Natural killer cell (primary cell): ENCODE results near the gene CASP2. TPM values are rescaled to one million over a fixed set of nuclear protein-coding genes. Genes with fewer than 3 reads are reported as not detected.

Experiments
- ATAC-seq, 3 donors: fragments of 150-1000 bp in 2 of 3; fragments of 200-7000 bp in 1 of 3; cut with Tn5 transposase; 1 replicate in 1 of 3; 2 replicates in 2 of 3; pipeline ENCODE4 v1.10.0; 2021; ENCODE audit warnings: mild to moderate bottlenecking in 2 of 3, moderate library complexity in 2 of 3
- DNase-seq, 2 donors: peaks; one replicate each; pipeline versions ENCODE4 v3.0.0 to v3.0.0-alpha.2; 2013 to 2021; ENCODE audit warnings: mixed read lengths in 1 of 2
- H3K27ac ChIP-seq: one replicate; pipeline ENCODE4 v1.5.1; 2013; ENCODE audit warnings: mild to moderate bottlenecking, low read length
- H3K27me3 ChIP-seq: one replicate; pipeline ENCODE4 v1.6.1; 2013; ENCODE audit warnings: low read length; ENCODE audit not compliant: control insufficient read depth, insufficient read depth
- H3K36me3 ChIP-seq: one replicate; pipeline ENCODE4 v1.6.1; 2013; ENCODE audit warnings: low read length; ENCODE audit not compliant: control insufficient read depth, insufficient read depth
- H3K4me1 ChIP-seq: one replicate; pipeline ENCODE4 v1.6.1; 2013; ENCODE audit warnings: low read length; ENCODE audit not compliant: control insufficient read depth, insufficient read depth
- H3K4me3 ChIP-seq: one replicate; pipeline ENCODE4 v1.5.1; 2013; ENCODE audit warnings: low read length
- H3K9me3 ChIP-seq: one replicate; pipeline ENCODE4 v1.6.1; 2013; ENCODE audit warnings: low read length; ENCODE audit not compliant: control insufficient read depth, insufficient read depth
- H3K27ac Mint-ChIP-seq, 2 donors: one replicate each; pipeline ENCODE4 v1.8.0; 2022; ENCODE audit warnings: mild to moderate bottlenecking in 2 of 2, mixed read lengths in 2 of 2, moderate library complexity in 1 of 2
- H3K27me3 Mint-ChIP-seq, 2 donors: one replicate each; pipeline ENCODE4 v1.8.0; 2022; ENCODE audit warnings: low read depth in 2 of 2, mixed read lengths in 2 of 2
- H3K36me3 Mint-ChIP-seq: one replicate; pipeline ENCODE4 v1.8.0; 2022; ENCODE audit warnings: mixed read lengths
- H3K4me1 Mint-ChIP-seq, 2 donors: one replicate each; pipeline ENCODE4 v1.8.0; 2022; ENCODE audit warnings: mixed read lengths in 2 of 2
- H3K4me3 Mint-ChIP-seq: one replicate; pipeline ENCODE4 v1.8.0; 2022; ENCODE audit warnings: mild to moderate bottlenecking, moderate library complexity, mixed read lengths
- H3K9me3 Mint-ChIP-seq, 2 donors: one replicate each; pipeline ENCODE4 v1.8.0; 2022; ENCODE audit warnings: mixed read lengths in 2 of 2
- WGBS: methylation state at CpG from one replicate; pipeline ENCODE4 v1.1.7; 2013; ENCODE audit warnings: missing lambda C conversion rate; ENCODE audit not compliant: insufficient coverage; 5-methylcytosine and 5-hydroxymethylcytosine counted together
- intact Hi-C: fragments of 100-400 bp; cut with micrococcal nuclease; formaldehyde crosslinking; loops from one replicate; pipeline ENCODE4 v1.14.2; 2022
- total RNA-seq, 4 donors: library from RNA; stranded (reverse); fragments of 120-200 nt in 1 of 4; gene quantifications; one replicate each; pipeline versions ENCODE4 v1.2.3 to v1.2.4, GENCODE V29; 2013 to 2022
- TF ChIP-seq, protein P1 (sequence below): fragments of 200-600 bp; IDR thresholded peaks from one replicate; pipeline ENCODE4 v1.8.0; 2022; ENCODE audit warnings: antibody characterized with exemption

CASP2 gene
- total RNA-seq, 3 donors from 2014 or later (not counting 1 experiment from before 2014, with no cell fraction given), result 36.7 to 60.5 (median 54.7) TPM

DNA sequence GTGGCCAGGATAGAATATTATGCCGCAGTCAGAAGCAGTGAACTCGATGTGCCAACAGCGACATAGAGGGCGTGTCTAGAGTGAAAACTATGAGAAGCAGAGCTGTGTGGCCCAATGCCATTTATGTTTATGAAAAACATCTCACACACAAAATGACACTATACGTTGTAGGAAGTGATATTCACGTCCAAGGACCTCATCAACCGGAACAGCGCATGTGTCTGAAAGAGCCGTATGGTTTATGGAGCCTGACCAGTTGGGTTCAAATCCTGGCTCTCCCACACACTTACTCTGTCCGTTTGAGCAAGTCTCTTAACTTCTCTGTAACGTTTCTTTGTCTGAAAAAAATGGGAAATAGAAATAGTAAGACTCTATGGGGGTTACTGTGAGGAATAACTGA, 45.8 kb upstream of the CASP2 start:
- no peaks in the 10 kb centered on the region for H3K9me3 ChIP-seq
- Mint-ChIP-seq H3K27me3 (peaks cover 9 to 18% of the 10 kb centered on the region in 2 donors), H3K36me3 (peaks cover under 1% of the 10 kb centered on the region), H3K27ac (no peak overlapping the region), H3K4me3 (no peak overlapping the region), H3K9me3 (no peaks in the 10 kb centered on the region), H3K4me1 (peaks cover 0 to 10% of the 10 kb centered on the region in 2 donors)
- no peak overlapping the region for H3K27ac ChIP-seq
- ATAC-seq (no peak), DNase-seq (no peak)
- intact Hi-C loops, result no loop called here
- H3K27me3 ChIP-seq, result no peaks in the 10 kb centered on the region
- no peak overlapping the region for H3K4me3 ChIP-seq
- H3K36me3 ChIP-seq, result no peaks in the 10 kb centered on the region
- 91% methylated on average over 9 of the region's 11 CpGs for WGBS
- TF ChIP-seq, protein P1, sequence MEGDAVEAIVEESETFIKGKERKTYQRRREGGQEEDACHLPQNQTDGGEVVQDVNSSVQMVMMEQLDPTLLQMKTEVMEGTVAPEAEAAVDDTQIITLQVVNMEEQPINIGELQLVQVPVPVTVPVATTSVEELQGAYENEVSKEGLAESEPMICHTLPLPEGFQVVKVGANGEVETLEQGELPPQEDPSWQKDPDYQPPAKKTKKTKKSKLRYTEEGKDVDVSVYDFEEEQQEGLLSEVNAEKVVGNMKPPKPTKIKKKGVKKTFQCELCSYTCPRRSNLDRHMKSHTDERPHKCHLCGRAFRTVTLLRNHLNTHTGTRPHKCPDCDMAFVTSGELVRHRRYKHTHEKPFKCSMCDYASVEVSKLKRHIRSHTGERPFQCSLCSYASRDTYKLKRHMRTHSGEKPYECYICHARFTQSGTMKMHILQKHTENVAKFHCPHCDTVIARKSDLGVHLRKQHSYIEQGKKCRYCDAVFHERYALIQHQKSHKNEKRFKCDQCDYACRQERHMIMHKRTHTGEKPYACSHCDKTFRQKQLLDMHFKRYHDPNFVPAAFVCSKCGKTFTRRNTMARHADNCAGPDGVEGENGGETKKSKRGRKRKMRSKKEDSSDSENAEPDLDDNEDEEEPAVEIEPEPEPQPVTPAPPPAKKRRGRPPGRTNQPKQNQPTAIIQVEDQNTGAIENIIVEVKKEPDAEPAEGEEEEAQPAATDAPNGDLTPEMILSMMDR, result no peak
- H3K4me1 ChIP-seq, result peaks cover 3% of the 10 kb centered on the region

DNA sequence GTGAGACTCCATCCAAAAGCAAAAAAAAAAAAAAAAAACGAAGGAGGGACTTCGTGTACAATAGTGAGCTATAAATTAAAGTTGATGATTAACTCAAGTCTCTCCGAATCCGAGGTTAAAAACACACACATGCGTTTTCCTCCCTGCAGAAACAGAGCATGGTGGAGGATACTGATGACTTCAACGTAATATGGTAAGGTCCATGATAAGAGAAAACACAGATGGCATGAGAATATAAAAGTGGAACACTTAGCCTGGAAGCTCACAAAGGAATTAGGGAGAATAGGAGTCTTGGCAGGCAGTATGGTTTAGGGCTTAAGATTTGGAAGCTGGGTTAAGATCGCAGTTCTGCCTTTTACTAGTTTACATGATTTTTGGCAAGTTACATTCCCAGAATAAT, 45.0 kb upstream of the CASP2 start:
- no peak for ATAC-seq
- no peaks in the 10 kb centered on the region for H3K27me3 ChIP-seq
- intact Hi-C loops, result no loop called here
- no peak overlapping the region for H3K27ac ChIP-seq
- DNase-seq, result no peak
- 96% methylated on average over 7 of the region's 7 CpGs for WGBS
- no peak overlapping the region for H3K4me3 Mint-ChIP-seq
- H3K36me3 Mint-ChIP-seq, result no peaks in the 10 kb centered on the region
- no peak overlapping the region for H3K27ac Mint-ChIP-seq
- H3K4me3 ChIP-seq, result no peak overlapping the region
- H3K9me3 ChIP-seq, result no peaks in the 10 kb centered on the region
- H3K27me3 Mint-ChIP-seq, result peaks cover 10 to 17% of the 10 kb centered on the region in 2 donors
- peaks cover 0 to 10% of the 10 kb centered on the region in 2 donors for H3K4me1 Mint-ChIP-seq
- H3K36me3 ChIP-seq, result no peaks in the 10 kb centered on the region
- TF ChIP-seq, protein P1, result no peak
- no peaks in the 10 kb centered on the region for H3K9me3 Mint-ChIP-seq
- peaks cover 3% of the 10 kb centered on the region for H3K4me1 ChIP-seq

DNA sequence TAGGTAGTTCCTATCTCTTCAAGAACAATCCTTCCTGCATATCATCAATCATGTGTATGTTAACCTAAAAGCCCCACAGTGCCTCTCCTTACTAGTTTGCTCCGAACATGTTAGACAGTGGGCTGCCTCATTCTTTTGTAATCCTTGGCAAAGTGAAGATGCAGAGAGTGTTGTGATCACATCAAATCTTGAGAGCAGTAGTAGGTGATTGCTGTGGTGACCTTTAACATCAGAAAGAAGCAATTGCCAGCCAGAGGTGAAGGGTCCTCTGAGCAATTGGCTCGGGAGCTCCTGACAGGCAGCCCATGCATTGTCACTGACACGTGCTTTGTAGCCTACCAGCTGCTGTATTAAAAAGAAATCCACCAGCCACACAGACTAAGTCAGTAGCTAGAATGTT, 44.5 kb upstream of the CASP2 start:
- ATAC-seq, result no peak
- no peaks in the 10 kb centered on the region for H3K9me3 Mint-ChIP-seq
- TF ChIP-seq, protein P1, result no peak
- no peaks in the 10 kb centered on the region for H3K36me3 ChIP-seq
- peaks cover 0 to 10% of the 10 kb centered on the region in 2 donors for H3K4me1 Mint-ChIP-seq
- no peak overlapping the region for H3K4me3 Mint-ChIP-seq
- no peak overlapping the region for H3K27ac Mint-ChIP-seq
- no peak overlapping the region for H3K27ac ChIP-seq
- no peaks in the 10 kb centered on the region for H3K9me3 ChIP-seq
- no peak overlapping the region for H3K4me3 ChIP-seq
- intact Hi-C loops, result no loop called here
- H3K27me3 Mint-ChIP-seq, result peaks cover 10 to 17% of the 10 kb centered on the region in 2 donors
- no peaks in the 10 kb centered on the region for H3K27me3 ChIP-seq
- no peaks in the 10 kb centered on the region for H3K36me3 Mint-ChIP-seq
- no peak for DNase-seq
- 77% methylated on average over 3 of the region's 3 CpGs for WGBS
- H3K4me1 ChIP-seq, result peaks cover 3% of the 10 kb centered on the region

DNA sequence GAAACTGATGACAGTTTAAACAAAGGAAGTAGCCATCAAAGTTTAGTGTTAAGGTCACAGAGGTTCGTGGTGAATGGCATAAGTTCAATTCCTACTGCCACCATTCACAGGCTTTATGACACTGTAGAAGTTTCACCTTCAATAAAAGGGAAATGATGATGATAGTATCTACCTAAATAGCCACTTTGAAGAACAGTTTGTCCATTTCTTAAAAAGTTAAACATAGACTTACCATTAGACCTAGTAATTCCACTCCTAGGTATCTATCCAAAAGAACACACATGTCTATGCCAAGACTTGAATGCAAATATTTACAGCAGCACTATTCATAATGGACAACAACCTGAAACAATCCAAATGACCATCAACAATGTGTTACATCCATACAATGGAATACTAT, 43.8 kb upstream of the CASP2 start:
- H3K4me3 ChIP-seq, result no peak overlapping the region
- peaks cover 0 to 10% of the 10 kb centered on the region in 2 donors for H3K4me1 Mint-ChIP-seq
- WGBS, result no CpG with 5 or more reads among the region's 1 CpG

More for the DNA sequence above, 43.8 kb upstream of the CASP2 start:
- Histone ChIP-seq H3K36me3 (no peaks in the 10 kb centered on the region), H3K27me3 (no peaks in the 10 kb centered on the region), H3K4me1 (peaks cover 3% of the 10 kb centered on the region), H3K27ac (no peak overlapping the region), H3K9me3 (no peaks in the 10 kb centered on the region)
- H3K27ac Mint-ChIP-seq, result no peak overlapping the region
- intact Hi-C loops, result no loop called here
- ATAC-seq (no peak), DNase-seq (no peak)
- no peaks in the 10 kb centered on the region for H3K9me3 Mint-ChIP-seq
- no peak overlapping the region for H3K4me3 Mint-ChIP-seq
- peaks cover 5% of the 10 kb centered on the region for H3K36me3 Mint-ChIP-seq
- TF ChIP-seq, protein P1, result no peak
- peaks cover 10 to 17% of the 10 kb centered on the region in 2 donors for H3K27me3 Mint-ChIP-seq
